CD1c-positive myeloid dendritic cell (primary cell): ENCODE measurements around the gene ATP5F1D.

ENCODE experiments used
- DNase-seq: peaks from one replicate; pipeline ENCODE4 v3.0.0-alpha.2; 2016; ENCODE audit errors: extremely low spot score

Gene ATP5F1D

GRCh38 chr19:1269478-1270212, 28.1 kb downstream of the ATP5F1D start:
- peak; percentile 93 for DNase-seq

DNA sequence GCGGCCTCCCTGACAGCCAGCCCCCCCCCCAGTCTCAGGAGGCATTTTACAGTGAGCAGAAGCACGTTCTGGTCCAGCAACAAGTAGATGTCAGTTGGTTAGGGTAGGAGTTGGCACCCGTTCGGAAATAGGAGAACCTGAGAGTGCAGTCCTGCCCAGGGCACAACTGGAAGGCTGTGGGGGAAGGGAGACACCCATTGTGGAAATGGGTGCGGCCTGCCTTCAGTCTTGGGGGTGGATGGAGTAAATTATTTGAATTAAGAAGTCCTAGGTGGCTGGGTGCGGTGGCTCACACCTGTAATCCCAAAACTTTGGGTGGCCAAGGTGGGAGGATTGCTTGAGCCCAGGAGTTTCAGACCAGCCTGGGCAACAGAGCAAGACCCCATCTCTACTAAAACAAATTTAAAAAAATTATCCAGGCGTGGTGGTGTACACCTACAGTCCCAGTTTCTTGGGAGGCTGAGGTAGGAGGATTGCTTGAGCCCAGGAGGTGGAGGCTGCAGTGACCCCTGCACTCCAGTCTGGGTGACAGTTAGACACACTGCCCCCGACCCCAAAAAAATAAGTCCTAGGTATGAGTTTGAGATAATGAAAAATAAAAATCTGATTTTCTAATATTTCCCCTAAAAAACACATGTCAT, 28.8 kb downstream of the ATP5F1D start:
- DNase-seq: peak; percentile 54

DNA sequence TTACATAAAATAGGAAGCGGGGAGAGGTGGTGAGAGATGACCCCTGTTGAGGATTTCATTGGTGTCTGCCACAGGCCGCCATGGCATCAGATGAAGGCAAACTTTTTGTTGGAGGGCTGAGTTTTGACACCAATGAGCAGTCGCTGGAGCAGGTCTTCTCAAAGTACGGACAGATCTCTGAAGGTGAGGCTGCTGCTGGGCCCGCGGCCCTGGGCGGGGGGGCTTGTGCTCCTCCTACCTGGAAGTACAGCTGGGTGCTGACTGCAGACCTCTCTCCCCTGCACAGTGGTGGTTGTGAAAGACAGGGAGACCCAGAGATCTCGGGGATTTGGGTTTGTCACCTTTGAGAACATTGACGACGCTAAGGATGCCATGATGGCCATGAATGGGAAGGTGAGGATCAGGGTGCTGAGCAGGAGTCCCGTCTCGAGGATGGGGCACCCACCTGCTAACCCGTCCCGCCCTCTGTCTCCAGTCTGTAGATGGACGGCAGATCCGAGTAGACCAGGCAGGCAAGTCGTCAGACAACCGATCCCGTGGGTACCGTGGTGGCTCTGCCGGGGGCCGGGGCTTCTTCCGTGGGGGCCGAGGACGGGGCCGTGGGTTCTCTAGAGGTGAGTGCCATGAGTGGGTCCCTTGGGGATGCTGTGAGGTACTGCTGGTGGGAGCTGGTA, 29.4 kb downstream of the ATP5F1D start:
- DNase-seq: no peak

GRCh38 chr19:1271528-1272422, 30.2 kb downstream of the ATP5F1D start:
- DNase-seq: no peak

- peak; percentile 38 for DNase-seq
Observed at GRCh38 chr19:1272423-1273262, 31.1 kb downstream of the ATP5F1D start.

- peak; percentile 46 for DNase-seq
Observed at GRCh38 chr19:1273263-1274041, 31.9 kb downstream of the ATP5F1D start.

- DNase-seq: no peak
Observed at GRCh38 chr19:1274081-1274851, 32.7 kb downstream of the ATP5F1D start.

GRCh38 chr19:1274852-1275259, 33.3 kb downstream of the ATP5F1D start:
- DNase-seq: no peak

DNA sequence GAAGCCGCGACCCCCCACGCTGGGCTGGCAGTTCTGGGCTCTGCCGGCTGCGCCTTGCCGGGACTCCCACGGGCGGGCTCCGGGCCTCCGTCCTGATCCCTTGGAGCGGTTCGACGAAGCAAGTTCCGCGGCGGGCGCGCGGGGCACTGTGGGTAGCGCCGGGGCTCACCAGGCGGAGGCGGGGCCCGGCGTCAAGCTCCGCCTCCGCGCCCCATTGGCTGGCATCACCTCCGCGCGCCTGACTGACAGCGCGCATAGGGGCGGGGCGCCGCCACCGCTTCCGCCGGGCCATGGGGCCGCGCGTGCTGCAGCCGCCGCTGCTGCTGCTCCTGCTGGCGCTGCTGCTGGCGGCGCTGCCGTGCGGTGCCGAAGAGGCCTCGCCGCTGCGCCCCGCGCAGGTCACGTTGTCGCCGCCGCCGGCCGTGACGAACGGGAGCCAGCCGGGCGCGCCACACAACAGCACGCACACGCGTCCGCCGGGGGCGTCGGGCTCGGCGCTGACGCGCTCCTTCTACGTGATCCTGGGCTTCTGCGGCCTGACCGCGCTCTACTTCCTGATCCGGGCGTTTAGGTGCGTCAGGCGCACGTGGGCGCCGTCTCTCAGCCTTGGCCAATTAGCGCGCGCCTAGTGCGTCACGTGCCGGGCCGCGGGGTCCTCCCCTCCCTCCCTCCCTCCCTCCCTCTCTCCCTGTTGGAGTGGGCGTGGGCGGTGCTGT, 33.9 kb downstream of the ATP5F1D start, which contains the start of gene FAM174C:
TSS of gene FAM174C (plus strand) at position 271 of the 716 bp plus-strand sequence. CDS start at position 291, 20 bp downstream.
- DNase-seq: peak; percentile 98

DNA sequence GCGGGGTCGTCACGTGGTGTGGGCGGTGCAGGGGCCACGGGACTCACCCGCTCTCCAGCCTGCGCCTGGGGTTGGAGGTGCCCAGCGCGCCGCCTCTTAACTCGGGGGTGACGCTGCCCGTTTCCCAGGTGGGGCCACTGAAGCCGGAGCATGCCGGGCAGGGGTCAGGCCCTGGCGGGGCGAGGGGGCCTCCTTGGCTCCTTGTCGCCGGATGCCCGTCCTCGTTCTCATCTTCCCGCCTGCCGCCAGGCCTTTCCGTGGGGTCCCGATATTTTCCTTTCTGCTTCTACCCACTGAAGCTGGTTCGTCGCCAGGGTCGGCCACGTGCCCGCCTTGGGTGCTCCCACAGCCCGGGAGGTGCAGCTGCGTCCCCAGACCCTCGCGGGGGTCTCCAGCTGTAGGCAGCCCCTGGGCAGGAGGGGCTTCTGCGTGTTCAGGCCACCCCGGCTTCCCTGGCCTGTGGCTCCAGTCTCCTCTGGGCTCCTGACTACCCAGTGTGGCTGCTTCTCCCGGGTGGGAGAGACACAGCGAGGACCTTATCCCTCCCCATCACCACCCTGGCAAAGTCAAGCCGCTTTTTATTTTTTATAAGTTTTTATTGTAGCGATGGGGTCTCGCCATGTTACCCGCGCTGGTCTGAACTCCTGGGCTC, 34.6 kb downstream of the ATP5F1D start:
- no peak for DNase-seq

- DNase-seq: no peak
Observed at GRCh38 chr19:1276628-1277022, 35.1 kb downstream of the ATP5F1D start.

DNA sequence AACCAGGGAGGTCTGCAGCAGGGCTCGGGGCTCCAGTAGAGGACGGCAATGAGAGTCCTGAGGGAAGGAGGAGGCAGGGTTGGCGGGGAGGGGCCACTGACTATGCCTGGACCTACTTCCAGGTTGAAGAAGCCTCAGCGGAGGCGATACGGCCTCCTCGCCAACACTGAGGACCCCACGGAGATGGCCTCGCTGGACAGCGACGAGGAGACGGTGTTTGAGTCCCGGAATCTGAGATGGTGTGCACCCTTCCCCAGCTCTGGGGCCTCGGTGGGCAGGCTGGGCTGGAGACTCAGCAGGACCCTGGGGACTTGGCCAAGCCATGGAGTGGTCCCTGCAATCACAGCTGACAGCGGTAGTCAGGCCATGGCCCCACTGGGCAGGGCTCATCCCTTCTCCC, 35.5 kb downstream of the ATP5F1D start:
- no peak for DNase-seq

GRCh38 chr19:1278074-1278473, 36.5 kb downstream of the ATP5F1D start:
- no peak for DNase-seq

- no peak for DNase-seq
Observed at GRCh38 chr19:1278713-1279660, 37.4 kb downstream of the ATP5F1D start.

DNA sequence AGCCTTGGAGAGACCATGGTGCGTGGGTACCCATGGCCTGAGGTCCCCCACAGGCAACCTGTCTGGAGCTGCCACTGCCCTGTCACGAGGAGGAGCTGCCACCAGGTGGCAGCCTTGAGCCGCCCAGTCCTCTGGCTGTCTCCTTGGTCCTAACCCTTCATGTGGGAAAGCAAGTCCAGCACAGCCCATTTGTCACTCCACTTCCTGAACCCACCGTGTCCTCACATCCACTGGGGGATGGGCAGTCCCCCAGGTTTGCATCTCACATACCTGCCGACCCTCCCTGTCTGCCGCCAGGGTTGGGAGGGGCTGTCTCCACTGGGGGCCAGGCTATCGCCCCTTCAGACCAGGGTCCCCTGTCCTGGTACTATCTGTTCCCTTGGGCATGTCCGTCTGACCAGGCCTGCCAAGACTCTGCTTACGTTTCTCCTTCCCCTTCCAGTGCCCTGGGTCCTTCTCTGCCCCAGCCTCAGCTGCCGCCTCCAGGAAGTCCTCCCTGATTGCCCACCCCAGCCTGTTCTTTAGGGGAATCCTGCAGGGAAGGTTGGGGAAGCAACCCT, 38.3 kb downstream of the ATP5F1D start:
- peak; percentile 87 for DNase-seq
